Activated gamma-delta T cell treated with anti-CD3 and anti-CD28 coated beads, Interleukin-2, amount 50 U/mL, for 16 hours (primary cell): ENCODE results near the gene RAPGEF1.

Experiments used
- DNase-seq: peaks from one replicate; pipeline ENCODE4 v3.0.0-alpha.2; 2020; ENCODE audit warnings: low read depth

Gene RAPGEF1

GRCh38 chr9:131606896-131607567 is 132.8 kb downstream of the RAPGEF1 start:
- no peak for DNase-seq

- no peak for DNase-seq
Observed at GRCh38 chr9:131605770-131606590, 133.9 kb downstream of the RAPGEF1 start.

GRCh38 chr9:131603711-131604439 is 136.0 kb downstream of the RAPGEF1 start:
- DNase-seq = no peak

DNA sequence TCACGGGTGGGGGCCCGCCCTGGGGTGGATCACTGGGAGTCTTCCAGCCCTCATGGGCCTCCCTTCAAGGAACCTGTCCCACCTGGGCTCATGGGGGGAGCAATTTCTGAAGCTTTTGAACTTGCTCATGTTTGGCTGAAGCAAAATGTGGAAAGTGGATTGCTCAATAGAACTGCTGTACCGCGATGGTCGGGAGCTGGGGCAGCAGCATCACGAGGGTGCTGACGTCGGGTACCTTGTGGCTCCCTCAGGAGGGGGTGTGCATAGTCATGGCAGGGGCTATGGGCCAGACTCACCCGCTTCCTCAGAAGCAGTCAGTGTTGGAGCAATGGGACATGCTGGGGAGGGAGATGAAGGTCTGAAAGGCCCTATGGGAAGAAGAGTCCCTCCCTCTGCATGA is 136.7 kb downstream of the RAPGEF1 start:
- DNase-seq = no peak

DNA sequence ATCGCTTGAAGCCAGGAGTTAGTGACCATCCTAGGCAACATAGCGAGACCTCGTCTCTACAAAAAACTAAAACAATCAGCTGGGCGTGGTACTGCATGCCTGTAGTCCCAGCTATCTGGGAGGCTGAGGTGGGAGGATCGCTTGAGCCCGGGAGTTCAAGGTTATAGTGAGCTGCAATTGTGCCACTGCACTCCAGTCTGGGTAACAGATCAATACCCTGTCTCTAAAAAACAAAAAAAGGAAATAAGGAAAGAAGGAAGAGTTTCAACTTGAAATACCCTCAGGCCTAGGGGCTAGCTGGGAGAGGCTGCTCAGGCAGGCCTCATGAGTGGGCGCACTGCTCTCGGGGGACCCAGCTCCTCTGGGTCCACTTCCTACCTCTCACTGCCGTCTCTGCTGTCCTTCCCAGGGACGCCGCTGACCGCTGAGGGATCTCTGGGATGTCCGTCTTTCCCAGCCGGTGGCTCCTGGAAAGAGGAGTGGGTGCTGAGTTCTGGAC is 138.1 kb downstream of the RAPGEF1 start:
- DNase-seq = no peak

DNA sequence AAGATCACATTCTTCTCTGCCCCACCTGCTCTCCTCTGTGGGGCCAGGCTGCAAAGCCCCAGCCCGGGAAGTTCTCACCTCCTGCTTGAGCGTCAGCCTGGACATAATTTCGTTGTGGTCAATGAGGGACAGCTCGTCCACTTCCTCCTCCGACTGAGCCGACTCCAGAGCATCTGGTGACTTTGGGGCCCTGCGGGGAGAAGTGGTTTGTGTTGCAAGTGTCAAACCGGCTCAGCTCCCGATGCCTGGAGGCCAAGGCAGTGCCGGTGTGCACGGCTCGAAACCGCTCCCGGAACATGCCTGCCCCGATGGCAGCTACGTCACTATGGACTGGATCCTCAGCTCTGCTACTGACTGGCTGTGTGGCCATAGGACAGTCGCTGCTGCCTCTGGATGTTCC is 141.8 kb downstream of the RAPGEF1 start:
- DNase-seq = no peak

GRCh38 chr9:131597246-131597645 is 142.6 kb downstream of the RAPGEF1 start:
- DNase-seq = no peak

DNA sequence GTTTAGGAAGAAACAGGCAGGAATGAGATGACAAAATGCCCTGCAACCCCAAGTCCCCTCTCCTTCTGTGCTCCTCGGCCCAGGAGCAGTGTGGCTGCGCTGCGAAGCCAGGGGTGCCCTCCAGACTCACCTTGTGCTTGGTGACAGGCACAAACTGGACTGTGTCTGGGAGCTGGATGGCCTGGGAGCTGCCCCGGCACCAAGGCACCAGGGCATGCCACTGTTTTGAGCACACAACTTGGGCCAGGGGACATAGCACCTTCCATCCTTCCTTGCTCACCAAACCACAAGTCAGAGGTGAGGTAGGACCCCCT is 143.5 kb downstream of the RAPGEF1 start:
- no peak for DNase-seq

GRCh38 chr9:131595696-131596429 is 144.0 kb downstream of the RAPGEF1 start:
- DNase-seq = no peak

GRCh38 chr9:131594906-131595665 is 144.8 kb downstream of the RAPGEF1 start:
- no peak for DNase-seq

DNA sequence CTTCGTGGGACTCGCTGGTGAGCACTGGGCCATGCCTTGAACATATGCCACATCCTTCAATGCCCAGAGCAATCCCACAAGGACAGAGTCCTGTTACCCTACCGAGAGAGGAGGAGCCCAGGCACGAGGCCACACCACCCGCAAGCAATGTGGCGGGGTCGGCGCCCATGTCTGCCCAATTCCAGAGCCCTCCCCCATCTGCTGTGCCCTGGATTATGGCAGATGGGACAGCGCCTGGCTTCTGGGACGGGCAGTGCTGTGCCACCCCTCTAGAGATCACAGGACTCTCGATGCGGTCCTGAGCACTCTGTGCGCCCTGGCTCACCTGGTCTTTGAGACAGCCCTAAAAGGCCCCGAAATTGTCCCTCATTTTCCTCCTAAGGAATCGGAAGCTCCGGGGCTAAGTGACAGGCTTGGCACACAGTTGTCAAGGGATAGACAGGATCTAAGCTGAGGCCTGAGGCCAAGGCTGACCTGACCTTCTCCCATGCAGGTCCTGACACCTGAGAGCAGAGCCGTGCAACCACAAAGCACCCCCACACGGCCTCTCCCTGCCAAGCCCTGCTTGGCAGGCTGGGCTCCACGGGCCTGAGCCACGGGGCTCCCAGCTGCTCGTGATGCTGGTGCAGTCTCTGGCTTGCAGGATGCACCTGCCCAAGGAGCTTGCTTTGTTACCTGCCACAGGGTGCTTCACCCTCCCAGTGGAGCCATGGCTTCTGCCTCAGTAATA is 145.8 kb downstream of the RAPGEF1 start:
- DNase-seq = no peak

GRCh38 chr9:131593091-131593820 is 146.6 kb downstream of the RAPGEF1 start:
- no peak for DNase-seq

GRCh38 chr9:131591845-131592208 is 148.0 kb downstream of the RAPGEF1 start:
- no peak for DNase-seq

- peak; percentile 64 for DNase-seq
Observed at GRCh38 chr9:131590907-131591844, 148.7 kb downstream of the RAPGEF1 start.

- DNase-seq = no peak
Observed at GRCh38 chr9:131590449-131590848, 149.4 kb downstream of the RAPGEF1 start.

- DNase-seq = no peak
Observed at GRCh38 chr9:131589993-131590392, 149.9 kb downstream of the RAPGEF1 start.

DNA sequence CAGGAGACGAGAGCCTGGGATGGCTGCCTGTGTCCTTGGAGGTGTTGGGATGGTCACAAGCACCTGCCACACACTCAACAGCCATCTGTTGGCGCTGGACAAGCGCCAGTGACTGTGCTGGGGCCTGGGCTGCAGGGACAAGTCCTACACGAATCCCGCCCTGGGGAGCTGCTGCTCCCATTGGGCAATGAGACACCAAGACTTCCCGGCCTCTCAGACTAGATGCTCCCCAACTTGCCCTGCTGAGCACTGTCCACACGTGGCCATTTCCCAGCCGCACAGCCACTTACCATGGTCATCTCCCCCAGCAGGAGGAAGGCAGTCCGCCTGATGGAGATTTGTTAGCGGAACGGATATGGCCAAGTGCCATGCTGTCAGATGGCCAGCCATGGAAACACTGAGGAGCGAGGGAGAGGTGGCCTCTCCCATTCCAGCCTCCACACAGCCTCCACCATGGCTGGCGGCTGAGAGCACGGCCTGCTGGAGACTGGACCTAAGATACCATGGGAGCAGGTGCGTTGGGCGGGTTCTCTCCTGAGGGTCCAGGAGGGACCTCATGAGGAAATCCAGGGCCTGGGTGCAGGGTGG is 150.7 kb downstream of the RAPGEF1 start:
- DNase-seq = no peak

- no peak for DNase-seq
Observed at GRCh38 chr9:131588396-131588795, 151.5 kb downstream of the RAPGEF1 start.

DNA sequence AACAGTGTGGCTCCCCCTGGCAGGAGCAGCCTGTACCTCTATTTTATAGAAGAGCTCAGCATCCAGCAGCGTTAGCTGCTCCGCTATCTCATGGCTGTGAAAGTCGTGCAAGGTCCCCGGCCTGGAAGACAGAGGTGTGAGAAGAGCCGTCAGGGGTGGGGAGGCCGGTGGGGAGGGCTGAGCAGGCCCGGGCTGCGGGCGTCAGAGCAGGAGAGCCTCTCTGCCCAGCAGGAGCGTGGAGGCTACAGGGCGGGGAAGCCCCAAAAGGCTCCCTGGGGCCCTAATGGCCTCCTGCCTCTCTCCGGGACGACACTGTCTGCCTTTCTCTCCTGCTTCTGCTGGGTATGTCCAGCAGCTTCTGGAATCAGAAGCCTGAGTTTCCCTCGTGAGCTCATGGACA is 152.0 kb downstream of the RAPGEF1 start:
- no peak for DNase-seq
